Measurements from ENCODE around the gene ANKH. TPM values are rescaled to one million over a fixed set of nuclear protein-coding genes. Genes with fewer than 3 reads are reported as not detected.

The ANKH gene
- total RNA-seq, 4 donors from 2014 or later: 33.4 to 49.4 (median 38.0) TPM

- H3K4me3 ChIP-seq: no peak overlapping the region
- intact Hi-C loops (cut with DNase I): no loop called here
- no peak overlapping the region for H3K27ac ChIP-seq (replicated peaks in 1 of 4)
- no peaks in the 10 kb centered on the region for H3K27me3 ChIP-seq
- H3K4me1 ChIP-seq: peaks cover 0 to 29% (median 7%) of the 10 kb centered on the region in 4 donors
- H3K36me3 ChIP-seq: no peaks in the 10 kb centered on the region
- 97% methylated on average over 1 of the region's 1 CpG for WGBS
- no peak for DNase-seq (ENCODE audit: extremely low spot score)
- no peaks in the 10 kb centered on the region for H3K9me3 ChIP-seq
- TF ChIP-seq, protein P1, sequence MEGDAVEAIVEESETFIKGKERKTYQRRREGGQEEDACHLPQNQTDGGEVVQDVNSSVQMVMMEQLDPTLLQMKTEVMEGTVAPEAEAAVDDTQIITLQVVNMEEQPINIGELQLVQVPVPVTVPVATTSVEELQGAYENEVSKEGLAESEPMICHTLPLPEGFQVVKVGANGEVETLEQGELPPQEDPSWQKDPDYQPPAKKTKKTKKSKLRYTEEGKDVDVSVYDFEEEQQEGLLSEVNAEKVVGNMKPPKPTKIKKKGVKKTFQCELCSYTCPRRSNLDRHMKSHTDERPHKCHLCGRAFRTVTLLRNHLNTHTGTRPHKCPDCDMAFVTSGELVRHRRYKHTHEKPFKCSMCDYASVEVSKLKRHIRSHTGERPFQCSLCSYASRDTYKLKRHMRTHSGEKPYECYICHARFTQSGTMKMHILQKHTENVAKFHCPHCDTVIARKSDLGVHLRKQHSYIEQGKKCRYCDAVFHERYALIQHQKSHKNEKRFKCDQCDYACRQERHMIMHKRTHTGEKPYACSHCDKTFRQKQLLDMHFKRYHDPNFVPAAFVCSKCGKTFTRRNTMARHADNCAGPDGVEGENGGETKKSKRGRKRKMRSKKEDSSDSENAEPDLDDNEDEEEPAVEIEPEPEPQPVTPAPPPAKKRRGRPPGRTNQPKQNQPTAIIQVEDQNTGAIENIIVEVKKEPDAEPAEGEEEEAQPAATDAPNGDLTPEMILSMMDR (IDR thresholded peaks at IDR 0.05): no peak
- TF ChIP-seq EP300 (IDR thresholded peaks at IDR 0.05): no peak
- no peak for TF ChIP-seq POLR2A (IDR thresholded peaks at IDR 0.05; ENCODE audit: low read depth)
- no peak for TF ChIP-seq POLR2AphosphoS5 (IDR thresholded peaks at IDR 0.05)
Measured at GRCh38 chr5:14855366-14855765, 16.2 kb downstream of the ANKH start.

GRCh38 chr5:14854799-14855198 is 16.8 kb downstream of the ANKH start:
- WGBS: 95% methylated on average over 4 of the region's 4 CpGs
- TF ChIP-seq POLR2A (IDR thresholded peaks at IDR 0.05; ENCODE audit: low read depth): no peak
- TF ChIP-seq, protein P1 (IDR thresholded peaks at IDR 0.05): no peak
- no peak for TF ChIP-seq POLR2AphosphoS5 (IDR thresholded peaks at IDR 0.05)
- no peak for TF ChIP-seq EP300 (IDR thresholded peaks at IDR 0.05)
- no peak for DNase-seq (ENCODE audit: extremely low spot score)
- intact Hi-C loops (cut with DNase I): no loop called here
- Histone ChIP-seq H3K4me3 (no peak overlapping the region), H3K9me3 (no peaks in the 10 kb centered on the region), H3K27me3 (no peaks in the 10 kb centered on the region), H3K27ac (replicated peaks in 1 of 4) (no peak overlapping the region), H3K4me1 (peaks cover 0 to 24% (median 7%) of the 10 kb centered on the region in 4 donors), H3K36me3 (no peaks in the 10 kb centered on the region)

- TF ChIP-seq EP300 (IDR thresholded peaks at IDR 0.05): no peak
- TF ChIP-seq, protein P1 (IDR thresholded peaks at IDR 0.05): no peak
- 92% methylated on average over 4 of the region's 4 CpGs for WGBS
- peaks cover 0 to 23% (median 7%) of the 10 kb centered on the region in 4 donors for H3K4me1 ChIP-seq
- no peak overlapping the region for H3K27ac ChIP-seq (replicated peaks in 1 of 4)
- no peaks in the 10 kb centered on the region for H3K9me3 ChIP-seq
- H3K36me3 ChIP-seq: peaks cover 0 to 3% (median 0%) of the 10 kb centered on the region in 4 donors
- H3K4me3 ChIP-seq: no peak overlapping the region
- DNase-seq (ENCODE audit: extremely low spot score): no peak
- H3K27me3 ChIP-seq: no peaks in the 10 kb centered on the region
- intact Hi-C loops (cut with DNase I): no loop called here
Measured at GRCh38 chr5:14853685-14854084, 17.9 kb downstream of the ANKH start.

DNA sequence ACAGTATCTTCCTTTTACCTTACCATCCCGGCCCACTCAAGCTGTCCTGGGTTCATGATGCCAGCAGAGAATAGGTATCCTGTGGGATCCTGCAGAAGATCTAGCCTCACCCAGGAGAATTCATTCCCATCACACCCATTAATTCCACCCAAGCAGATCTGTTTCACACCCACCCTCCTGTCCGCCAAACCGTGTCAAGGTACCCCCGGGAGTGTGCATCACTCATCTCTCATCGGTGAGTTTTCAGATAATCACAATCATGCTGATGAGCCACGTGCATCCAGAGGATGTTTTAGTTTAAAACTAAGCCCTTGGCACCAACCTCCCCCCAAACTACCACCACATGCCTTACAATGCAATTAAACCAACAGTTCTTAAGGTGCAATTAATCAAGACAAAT is 18.8 kb downstream of the ANKH start:
- intact Hi-C loops (cut with DNase I): no loop called here
- TF ChIP-seq, protein P1 (IDR thresholded peaks at IDR 0.05): no peak
- TF ChIP-seq POLR2A (IDR thresholded peaks at IDR 0.05; ENCODE audit: low read depth): no peak
- TF ChIP-seq EP300 (IDR thresholded peaks at IDR 0.05): no peak
- TF ChIP-seq POLR2AphosphoS5 (IDR thresholded peaks at IDR 0.05): no peak
- WGBS: 93% methylated on average over 6 of the region's 6 CpGs

DNA sequence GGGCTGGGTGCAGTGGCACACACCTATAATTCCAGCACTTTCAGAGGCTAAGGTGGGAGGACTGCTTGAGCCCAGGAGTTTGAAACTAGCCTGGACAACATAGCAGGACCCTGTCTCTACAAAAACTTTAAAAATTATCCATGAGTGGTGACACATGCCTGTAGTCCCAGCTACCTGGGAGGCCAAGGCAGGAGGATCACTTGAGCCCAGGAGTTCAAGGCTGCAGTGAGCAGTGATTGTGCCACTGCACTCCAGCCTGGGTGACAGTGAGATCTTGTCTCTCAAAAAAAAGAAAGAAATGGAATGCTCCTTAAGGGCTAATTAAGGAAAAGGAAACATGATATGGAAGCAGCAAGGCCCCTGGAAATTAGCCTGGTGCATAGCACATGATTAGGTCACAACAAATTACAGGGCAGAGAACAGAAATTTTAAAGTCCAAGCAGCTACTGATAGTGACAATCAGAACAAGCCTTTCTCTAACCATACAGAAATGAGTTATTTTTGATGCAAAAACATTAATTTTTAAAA is 19.5 kb downstream of the ANKH start:
- no peak overlapping the region for H3K4me3 ChIP-seq

More for the DNA sequence above, 18.8 kb downstream of the ANKH start:
- H3K36me3 ChIP-seq: peaks cover 0 to 12% (median 0%) of the 10 kb centered on the region in 4 donors
- no peak overlapping the region for H3K4me3 ChIP-seq
- peaks cover 0 to 23% (median 7%) of the 10 kb centered on the region in 4 donors for H3K4me1 ChIP-seq
- H3K9me3 ChIP-seq: no peaks in the 10 kb centered on the region
- DNase-seq (ENCODE audit: extremely low spot score): no peak
- no peak overlapping the region for H3K27ac ChIP-seq (replicated peaks in 1 of 4)
- H3K27me3 ChIP-seq: no peaks in the 10 kb centered on the region

More for the DNA sequence above, 19.5 kb downstream of the ANKH start:
- H3K36me3 ChIP-seq: peaks cover 0 to 17% (median 0%) of the 10 kb centered on the region in 4 donors
- H3K4me1 ChIP-seq: peaks cover 0 to 23% (median 7%) of the 10 kb centered on the region in 4 donors
- intact Hi-C loops (cut with DNase I): no loop called here
- TF ChIP-seq, protein P1 (IDR thresholded peaks at IDR 0.05): no peak
- TF ChIP-seq EP300 (IDR thresholded peaks at IDR 0.05) (no peak), POLR2AphosphoS5 (IDR thresholded peaks at IDR 0.05) (no peak), POLR2A (IDR thresholded peaks at IDR 0.05; ENCODE audit: low read depth) (no peak)
- no peak for DNase-seq (ENCODE audit: extremely low spot score)
- no peaks in the 10 kb centered on the region for H3K27me3 ChIP-seq
- no peaks in the 10 kb centered on the region for H3K9me3 ChIP-seq
- no peak overlapping the region for H3K27ac ChIP-seq (replicated peaks in 1 of 4)
